Stimulated activated CD8-positive, alpha-beta memory T cell treated with anti-CD3 and anti-CD28 coated beads, Interleukin-15, amount 100 ng/mL, for 1 hour (primary cell): ENCODE results near the gene DDX56.

Experiments used
- DNase-seq: peaks from one replicate; pipeline ENCODE4 v3.0.0-alpha.2; 2020; ENCODE audit warnings: low read depth

The DDX56 gene

DNA sequence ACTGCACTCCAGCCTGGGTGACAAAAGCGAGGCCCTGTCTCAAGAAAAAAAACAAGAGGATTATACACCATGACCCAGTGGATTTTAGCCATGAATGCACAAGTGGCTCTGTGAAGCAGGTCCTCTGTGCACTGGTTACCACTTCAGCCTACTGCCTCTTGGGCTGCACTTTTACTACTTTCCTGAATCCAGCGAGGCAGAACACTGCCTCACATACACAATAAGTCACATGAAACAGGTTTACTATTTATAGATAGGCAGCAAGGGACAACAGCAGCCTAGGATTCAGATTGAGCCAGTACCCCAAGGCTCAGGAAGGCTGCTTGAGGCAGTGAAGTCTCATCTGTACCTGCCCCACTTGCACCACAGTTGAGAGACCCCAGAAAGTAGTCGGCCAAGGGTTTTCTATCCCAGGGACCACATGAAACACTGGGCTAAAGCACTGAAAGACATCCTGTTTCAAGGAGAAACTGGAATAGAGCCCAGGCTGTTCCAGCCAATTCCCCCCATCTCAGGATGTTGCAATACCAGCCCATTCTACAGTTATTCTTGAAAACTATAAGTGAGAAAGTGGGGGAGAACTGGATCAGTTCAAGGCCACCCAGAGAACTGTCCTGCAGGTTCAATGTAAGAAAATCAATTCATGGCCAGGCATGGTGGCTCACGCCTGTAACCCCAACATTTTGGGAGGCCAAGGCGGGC lies 22.4 kb upstream of the DDX56 start:
- DNase-seq: no peak

DNA sequence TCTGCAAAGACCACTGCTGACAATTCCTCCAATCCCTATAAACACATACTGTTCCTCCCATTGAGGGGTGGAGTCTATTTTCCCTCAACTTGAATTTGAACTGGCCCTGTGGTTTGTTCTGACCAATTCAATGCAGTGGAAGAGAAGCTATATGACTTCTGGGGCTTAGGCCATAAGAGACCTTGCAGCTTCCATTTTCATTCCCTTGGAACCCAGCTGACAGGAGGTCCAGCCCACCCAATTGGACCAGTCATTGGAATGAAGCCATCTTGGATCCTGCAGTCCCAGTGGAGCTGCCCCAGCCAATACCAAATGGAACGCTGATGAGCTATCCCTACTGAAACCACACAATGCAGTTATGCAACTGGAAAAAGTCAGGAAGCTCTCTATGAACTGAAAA lies 17.2 kb upstream of the DDX56 start:
- no peak for DNase-seq

DNA sequence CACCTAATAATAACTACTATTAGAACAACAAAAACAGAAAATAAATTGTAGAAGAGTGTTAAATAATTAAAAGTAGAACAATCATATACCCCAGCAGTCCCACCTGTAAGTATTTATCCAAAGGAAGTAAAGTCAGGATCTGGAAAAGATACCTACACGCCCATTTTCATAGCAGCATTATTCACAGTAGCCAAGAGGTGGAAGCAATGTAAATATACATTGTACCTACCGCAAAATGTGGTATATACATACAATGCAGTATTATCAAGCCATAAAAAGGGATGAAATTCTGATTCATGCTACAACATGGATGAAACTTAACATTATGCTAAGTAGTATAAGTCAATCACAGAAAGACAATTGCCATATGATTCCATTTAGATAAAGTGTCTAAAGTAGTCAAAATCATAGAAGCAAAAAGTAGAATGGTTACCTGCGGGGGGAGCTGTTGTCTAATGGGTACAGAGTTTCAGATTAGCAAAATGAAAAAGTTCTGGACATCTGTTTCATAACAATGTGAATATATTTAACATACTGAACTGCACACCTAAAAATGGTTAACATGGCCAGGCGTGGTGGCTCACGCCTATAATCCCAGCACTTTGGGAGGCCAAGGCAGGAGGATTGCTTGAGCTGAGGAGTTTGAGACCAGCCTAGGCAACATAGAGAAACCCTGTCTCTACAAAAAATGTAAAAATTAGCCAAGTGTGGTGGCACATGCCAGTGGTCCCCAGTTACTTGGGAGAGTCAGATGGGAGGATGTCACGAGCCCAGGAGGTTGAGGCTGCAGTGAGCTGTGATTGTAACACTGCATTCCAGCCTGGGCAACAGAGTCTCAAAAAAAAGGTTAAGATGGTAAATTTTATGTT lies 14.4 kb upstream of the DDX56 start:
- no peak for DNase-seq

DNA sequence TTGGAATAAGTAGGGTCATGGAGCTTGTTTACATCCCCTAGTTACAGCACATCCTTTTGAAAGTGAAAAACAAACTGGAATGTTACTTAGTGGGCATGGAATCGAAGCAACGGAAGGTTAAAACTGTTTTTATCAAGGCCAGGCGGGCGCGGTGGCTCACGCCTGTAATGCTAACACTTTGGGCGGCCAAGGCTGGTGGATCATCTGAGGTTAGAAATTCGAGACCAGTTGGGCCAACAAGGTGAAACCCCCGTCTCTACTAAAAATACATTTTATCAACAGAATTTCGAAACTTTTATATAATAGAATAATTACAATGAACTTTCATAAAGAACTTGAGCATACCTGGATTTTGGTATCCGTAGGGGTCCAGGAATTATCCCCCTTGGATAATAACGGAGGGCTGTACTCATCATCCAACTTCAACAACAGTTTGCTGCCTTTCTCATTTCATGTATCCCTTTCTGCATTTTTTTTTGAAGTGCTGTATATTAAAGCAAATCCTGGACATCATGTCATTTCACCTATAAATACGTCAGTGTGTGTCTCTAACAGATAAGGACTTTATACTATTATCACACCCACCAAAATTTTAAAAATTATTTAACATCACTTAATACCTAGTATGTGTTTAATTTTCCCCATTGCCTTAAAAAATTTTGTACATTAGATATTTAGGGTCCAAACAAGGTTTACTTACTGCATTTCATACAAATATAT lies 9.6 kb upstream of the DDX56 start:
- no peak for DNase-seq

DNA sequence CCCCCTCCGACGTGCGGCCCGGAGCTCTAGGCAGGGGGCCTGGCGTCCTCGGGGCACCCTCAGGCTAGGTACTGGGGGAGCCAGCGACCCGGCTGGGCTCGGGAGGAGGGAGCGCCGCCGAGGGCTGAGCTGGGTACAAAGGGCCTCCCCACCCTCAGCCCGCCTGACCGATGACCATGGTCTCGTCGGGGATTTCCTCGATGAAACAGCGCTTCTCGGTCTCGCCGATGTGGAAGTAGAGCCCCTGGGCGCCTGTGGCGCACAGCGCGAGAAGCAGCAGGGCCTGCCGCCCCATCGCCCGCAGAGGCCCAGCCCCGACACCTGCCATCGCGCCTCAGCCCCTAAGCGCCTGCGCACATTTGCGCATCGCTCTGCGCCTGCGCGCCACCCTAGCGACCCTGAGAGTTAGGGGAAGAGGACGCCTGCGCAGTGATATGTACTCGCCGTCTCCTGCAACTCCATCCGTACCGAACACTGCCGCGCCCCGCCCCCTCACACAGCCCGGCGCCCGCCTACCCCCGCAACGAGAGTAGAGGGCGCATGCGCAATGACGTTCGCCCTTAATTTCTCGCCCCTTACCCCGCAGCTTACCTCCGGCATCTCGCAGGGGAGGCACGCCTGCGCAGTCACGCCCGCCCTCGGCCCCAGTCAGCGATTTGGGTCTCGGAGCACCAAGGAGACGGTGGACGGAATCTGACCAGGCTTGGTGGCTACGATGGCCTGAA lies 8.3 kb upstream of the DDX56 start, which contains the start of gene TMED4:
TSS of gene TMED4 (minus strand) at position 353 of the 725 bp plus-strand sequence. CDS start at position 328, 25 bp downstream.
- peak; percentile 99 for DNase-seq

DNA sequence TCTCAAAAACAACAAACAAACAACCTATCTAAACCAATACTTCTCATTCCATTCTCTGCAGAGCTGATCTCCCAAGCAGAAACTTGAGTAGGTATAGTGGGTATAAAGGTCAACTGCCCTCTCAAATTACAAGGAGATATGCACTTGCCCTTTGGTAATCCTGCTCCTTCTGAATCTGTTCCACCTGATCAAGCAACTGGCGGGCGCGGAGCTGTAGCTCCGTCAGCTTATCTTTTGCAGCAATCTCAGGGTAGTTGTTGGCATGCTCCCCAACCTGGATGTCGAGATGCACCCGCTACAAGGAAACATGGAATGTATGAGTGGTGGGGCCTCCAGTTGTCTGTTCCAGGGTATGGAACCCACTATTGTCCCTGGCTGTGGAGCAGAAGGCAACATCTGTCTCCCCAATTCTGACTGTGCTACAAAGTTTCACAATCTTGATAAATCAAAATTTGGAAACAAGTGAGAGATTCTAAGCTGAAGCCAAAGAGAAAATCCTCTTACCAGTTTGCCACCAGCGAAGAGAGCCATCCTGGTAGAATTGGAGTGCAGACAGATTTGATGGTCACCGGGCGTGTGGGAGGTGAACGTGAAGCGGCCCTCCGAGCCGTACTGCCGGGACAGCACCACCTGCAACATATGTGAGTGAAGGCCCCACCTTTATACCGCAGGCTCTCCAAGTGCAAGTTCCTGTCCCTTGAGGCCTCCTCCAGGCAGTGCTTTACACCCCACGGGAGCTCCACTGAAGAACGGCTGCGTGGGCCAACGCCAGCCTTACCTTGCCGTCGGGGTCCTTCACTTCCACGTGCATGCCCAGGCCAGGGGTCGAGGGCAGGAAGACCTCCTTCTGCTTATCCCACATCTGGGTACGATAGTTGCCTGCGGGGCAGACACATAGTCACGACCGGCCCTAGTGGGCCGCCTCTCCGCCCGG lies 7.5 kb upstream of the DDX56 start:
- DNase-seq: no peak

DNA sequence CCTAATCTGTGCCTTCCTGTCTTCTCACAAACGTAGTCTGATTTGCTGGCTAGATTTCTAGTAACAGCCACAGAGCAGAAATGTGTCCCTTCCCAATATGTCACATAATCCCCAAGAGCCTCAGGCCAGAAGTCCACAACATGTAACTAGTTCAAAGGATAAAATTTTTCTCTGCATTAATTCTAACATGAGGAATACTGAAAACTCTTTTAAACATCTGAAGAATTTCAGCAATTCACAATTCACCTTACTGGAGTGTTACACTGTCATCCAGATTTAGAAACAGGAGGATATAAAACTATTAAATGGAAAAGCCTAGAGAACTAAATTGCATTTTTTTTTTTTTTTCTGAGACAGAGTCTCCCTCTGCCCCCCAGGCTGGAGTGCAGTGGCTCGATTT lies 2.5 kb upstream of the DDX56 start:
- DNase-seq: no peak

DNA sequence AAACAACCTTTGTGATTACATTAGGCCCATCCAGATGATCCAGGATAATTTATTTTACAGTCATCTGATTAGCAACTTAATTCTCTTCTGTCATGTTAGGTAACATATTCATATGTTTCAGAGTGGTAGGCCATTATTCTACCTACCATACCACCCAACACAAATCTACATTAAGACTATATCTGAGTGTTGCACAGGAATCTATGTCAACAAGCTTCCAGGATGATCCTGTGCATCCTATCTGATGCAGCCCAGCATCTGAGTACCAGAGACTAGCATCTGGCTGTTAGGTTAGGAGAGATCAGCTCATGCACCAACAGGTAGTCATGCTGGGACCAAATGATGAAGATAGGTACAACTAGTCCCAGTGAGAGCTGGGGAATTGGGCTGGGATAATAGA lies 1.3 kb upstream of the DDX56 start:
- no peak for DNase-seq

DNA sequence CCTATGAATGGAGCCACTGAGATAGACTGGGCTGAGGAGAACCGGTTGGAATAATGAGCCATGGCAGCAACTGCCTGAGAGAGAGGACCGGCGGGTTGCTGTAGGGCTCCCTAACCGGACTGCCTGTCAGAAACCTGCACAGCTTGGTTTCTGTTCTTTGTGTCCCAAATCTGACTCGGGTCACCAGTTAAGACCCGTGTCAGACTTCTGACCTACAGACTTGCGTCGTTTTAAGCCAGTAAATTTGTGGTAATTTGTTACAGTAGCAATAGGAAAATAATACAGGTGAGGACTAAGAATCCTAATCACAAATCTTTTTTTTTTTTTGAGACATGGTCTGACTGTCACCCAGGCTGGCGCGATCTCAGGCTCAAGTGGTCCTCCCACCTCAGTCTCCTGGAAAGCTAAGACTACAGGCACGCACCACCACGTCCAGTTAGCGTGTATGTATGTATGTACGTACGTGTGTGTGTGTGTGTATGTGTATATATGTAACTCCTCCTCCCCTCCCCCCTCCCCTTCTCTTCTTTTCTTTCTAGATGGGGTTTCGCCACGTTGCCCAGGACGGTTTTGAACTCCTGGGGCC lies 672 bp upstream of the DDX56 start:
- DNase-seq: no peak

DNA sequence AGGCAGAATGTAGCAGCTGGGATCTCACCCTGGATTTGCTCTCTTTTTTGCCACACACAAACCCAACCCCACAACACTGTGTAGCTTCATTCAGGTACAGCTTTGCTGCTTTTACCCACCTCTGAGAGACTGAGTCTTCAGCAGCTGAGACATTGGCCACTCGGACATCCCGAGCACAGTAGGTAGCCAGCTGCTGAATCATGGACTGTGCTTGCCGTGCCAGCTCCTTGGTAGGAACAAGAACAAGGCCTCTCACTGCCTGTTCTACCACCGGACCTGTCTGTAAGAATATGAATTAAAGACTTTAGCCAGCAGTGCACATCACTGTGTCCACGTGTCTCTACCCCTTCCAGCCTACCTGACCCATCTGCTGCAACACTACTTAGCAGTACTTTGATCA lies 937 bp downstream of the DDX56 start:
- no peak for DNase-seq

DNA sequence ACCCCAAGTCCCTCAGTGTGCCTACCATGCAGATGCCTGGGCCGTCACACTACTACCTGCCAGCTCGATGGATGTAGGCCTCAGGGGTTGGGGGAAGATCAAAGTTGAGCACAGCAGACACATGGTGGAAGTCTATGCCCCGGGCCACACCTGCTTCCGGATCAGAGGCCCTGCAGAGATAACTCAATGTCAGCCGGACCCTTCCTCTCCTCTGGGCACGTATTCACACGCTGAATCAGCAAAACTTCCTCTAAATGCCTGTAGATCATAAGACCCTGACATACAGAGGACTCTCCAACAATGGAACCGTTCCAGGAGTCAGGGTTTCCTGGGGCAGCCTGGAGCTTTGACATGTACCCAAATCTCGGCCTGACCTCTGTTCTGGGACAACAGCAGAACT lies 3.7 kb downstream of the DDX56 start:
- DNase-seq: no peak

DNA sequence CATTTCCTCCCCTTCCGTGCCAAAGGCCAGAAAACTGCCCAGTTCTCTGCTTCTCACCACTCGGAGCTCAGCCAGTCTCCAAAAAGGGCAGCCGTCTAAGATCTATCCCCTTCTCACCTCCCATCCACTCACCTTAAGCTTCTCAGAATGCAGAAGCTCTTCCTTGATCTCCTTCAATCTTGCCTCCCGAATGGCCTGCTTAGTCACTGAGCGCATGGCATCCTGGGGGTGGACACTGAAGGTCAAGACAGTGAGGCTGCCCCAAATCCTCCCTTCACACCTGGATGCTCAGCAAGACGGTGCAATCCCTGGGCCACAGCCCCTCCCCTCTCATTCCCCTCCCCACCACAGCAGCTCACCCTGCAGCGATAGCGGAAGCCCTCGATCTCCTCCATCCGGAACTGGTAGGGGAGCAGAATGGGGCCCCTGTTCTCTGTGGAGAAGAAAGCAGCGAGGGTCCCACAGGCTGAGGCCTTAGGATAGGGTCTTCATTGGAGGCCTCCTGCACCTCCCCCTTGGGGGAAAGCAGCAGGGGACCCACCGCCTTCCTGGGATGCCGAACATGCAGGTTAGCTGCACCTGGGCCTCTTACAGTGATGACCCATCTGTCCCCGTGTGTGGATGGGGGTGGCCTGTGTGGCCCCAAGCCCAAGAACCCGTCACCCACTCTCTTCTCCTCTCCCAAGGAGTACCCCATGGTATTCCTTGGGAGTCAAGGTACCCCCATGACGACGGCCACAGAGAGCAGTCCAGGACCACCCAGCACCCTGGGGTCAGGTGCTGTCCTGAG lies 4.7 kb downstream of the DDX56 start:
- DNase-seq: no peak

DNA sequence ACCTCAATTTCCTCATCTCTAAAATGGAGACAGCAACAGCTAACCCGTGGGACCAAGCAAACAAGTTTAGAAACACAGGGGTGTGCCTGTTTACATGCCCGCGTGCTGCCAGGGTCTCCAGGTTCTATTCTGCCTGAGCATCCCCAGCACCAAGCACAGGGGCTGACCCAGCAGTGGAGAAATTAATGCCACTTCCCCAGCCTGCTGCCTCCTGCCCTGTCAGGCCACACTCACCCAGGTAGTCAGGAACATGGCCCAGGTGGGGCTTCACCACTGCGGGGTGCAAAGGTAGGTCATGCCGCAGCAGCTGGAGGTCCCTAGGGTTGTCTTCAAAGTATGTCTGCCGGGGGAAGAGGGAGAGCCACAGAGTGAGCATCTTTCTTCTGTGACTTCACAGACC lies 5.8 kb downstream of the DDX56 start:
- no peak for DNase-seq

DNA sequence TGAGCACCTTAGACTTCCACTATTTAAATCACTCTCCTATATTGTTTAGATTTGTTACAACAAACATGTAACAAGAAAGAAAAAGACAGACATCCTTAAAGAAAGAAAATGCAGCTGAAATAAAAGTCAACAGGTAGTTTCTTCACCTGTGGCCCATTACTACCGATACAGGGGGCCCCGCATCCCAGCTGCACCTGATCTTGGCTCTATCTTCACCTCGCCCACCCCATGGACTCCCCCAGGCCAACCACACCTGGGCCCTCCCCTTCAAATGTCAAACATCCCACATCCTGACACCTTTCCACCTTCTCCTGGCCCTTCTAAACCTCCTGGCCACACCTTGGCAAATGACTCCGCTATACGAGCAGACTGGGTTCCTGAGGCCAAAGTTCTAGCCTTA lies 7.0 kb downstream of the DDX56 start:
- DNase-seq: no peak

DNA sequence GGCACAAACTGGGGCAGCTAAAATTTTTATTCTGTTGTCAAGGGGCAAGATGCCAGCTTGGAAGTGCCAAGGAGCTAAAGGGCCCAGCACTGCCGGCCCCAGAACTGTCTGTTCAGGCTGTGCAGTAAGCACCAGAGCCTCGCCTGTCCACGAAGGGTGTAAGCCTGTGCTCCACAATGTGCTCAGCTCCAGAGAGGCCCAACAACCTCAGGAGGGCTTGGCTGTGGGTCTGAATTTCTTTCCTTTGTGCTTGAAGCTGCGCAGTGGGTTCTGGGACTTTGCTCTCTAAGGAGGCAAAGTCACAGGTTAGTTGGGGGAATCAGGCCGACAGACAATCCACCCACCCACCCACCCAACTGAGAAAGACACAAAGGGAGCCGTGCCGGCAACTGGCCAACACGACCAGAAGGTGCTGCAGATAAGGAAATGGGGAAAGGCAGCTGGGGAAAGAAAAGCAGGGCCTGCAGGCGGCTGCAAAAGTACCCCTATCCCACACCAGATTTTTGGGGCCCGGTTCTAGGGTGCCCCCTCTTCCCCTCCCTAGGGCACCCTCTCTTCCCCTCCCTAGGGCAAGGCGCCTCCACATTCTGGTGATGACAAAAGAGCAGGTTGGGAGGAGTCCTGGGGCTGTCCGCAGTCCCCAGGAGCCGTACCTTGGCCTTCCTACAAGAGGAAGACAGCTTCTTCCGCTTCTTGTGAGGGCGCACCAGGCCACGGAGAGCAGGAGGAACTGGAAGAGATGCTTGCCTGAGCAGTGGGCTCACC lies 7.7 kb downstream of the DDX56 start:
- no peak for DNase-seq

DNA sequence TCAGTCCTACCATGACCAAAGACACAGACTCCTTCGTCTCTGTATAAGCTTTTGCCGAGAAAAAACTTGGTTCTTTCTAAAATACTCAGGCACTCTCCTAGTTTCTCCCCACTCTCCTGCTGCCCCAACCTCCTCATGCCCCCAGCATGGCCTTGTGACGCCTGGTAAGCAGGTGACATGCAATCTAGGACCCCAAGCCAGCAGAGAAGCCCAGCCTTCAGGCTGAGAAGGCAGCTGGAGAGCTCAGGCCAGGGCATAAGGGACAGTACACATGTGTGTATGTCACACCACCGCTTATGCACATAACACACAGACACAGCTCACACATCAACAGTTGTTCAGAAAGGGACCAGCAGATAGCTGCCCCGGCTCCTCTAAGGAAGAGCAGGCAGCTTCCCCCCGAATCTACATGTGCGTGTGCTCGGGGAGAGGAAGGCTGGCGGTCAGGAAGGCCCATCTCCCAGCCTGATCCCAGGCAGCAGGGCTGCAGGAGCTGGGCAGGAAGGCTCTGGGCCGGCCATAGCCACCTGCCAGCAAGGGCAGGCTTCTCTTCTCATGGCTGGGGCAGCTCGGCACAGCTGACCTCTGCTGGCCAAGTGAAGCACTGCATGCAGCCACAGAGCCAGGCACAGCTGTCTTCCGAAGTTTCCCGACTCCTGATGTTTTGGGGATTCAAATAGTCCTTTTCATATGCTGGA lies 8.5 kb downstream of the DDX56 start:
- DNase-seq: peak; percentile 28

DNA sequence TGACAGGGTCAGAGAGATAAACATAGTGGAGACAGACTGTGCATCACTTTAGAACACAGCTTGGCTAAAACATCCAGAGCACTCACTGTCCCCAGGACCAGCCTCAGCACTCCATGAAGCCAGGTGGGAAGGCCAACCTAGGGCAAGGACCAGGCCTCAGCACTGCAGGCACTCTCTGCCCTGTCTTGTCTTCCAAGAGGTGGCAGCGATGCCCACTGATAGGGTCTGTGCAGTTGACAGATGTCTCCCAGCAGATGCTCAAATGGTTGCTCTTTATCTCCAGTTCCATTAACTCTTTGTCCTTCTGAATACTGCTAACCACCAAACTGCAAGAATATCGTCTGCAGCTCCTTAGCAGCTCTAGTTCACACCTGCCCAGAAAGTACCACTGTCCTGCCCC lies 9.1 kb downstream of the DDX56 start:
- DNase-seq: no peak

DNA sequence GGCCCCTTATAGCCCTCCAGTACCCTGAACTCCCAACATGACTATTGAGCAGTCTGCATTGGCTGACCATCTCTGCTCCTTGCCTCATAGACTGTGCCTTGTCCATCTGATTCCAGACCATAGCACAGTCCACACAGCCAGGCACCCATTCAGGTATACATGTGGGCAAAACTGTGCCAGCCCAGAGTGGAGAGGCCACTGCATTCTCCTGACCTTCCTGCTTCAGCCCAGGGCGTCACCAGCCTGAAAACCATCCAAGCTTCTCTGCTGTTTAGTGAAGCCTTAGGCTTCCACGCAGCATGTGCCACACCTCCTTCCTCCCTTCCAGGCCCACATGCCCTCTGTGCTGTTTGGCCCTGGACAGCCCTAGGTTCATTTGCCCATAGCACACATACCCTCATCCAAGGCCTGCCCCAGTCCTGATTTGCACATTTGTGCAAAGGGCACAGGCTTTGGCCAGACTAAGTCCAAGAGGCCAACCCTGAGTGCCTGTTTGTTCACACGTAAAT lies 10.5 kb downstream of the DDX56 start:
- DNase-seq: no peak
